HG03280 (cell line): ENCODE results near the gene BAIAP2L2.

Experiments
- ATAC-seq: cut with Tn5 transposase; IDR thresholded peaks from one replicate; pipeline ENCODE4 v1.9.1; 2021; ENCODE audit warnings: mild to moderate bottlenecking, moderate library complexity; ENCODE audit not compliant: unreplicated experiment

Gene BAIAP2L2

GRCh38 chr22:38108561-38109319, 1.7 kb downstream of the BAIAP2L2 start:
- ATAC-seq, result no peak

GRCh38 chr22:38107692-38108515, 2.6 kb downstream of the BAIAP2L2 start:
- ATAC-seq, result no peak

- ATAC-seq, result no peak
Measured at GRCh38 chr22:38106814-38107578, 3.5 kb downstream of the BAIAP2L2 start.

- no peak for ATAC-seq
Measured at GRCh38 chr22:38104084-38104483, 6.4 kb downstream of the BAIAP2L2 start.

GRCh38 chr22:38103641-38104040, 6.8 kb downstream of the BAIAP2L2 start:
- ATAC-seq, result no peak

GRCh38 chr22:38098410-38099249, 11.9 kb downstream of the BAIAP2L2 start:
- ATAC-seq, result no peak

GRCh38 chr22:38097557-38098409, 12.7 kb downstream of the BAIAP2L2 start:
- ATAC-seq, result no peak

- no peak for ATAC-seq
Measured at GRCh38 chr22:38097058-38097457, 13.4 kb downstream of the BAIAP2L2 start.

GRCh38 chr22:38089474-38089851, 21.0 kb downstream of the BAIAP2L2 start:
- no peak for ATAC-seq

GRCh38 chr22:38088629-38089473, 21.6 kb downstream of the BAIAP2L2 start:
- no peak for ATAC-seq

- no peak for ATAC-seq
Measured at GRCh38 chr22:38087855-38088254, 22.6 kb downstream of the BAIAP2L2 start.

- ATAC-seq, result no peak
Measured at GRCh38 chr22:38086942-38087341, 23.5 kb downstream of the BAIAP2L2 start.

GRCh38 chr22:38086001-38086845, 24.3 kb downstream of the BAIAP2L2 start:
- ATAC-seq, result no peak

- no peak for ATAC-seq
Measured at GRCh38 chr22:38085501-38085900, 25.0 kb downstream of the BAIAP2L2 start.

GRCh38 chr22:38085056-38085455, 25.4 kb downstream of the BAIAP2L2 start:
- no peak for ATAC-seq

GRCh38 chr22:38083931-38084631, 26.4 kb downstream of the BAIAP2L2 start, which contains the start of gene SLC16A8:
TSS of gene SLC16A8 (minus strand) at chr22:38084184. CDS start at chr22:38082873, 1,311 bp downstream.
- no peak for ATAC-seq
